ENCODE results near the gene SEMA4G. TPM values are rescaled to one million over a fixed set of nuclear protein-coding genes. Genes with fewer than 3 reads are reported as not detected.

Gene SEMA4G, protein sequence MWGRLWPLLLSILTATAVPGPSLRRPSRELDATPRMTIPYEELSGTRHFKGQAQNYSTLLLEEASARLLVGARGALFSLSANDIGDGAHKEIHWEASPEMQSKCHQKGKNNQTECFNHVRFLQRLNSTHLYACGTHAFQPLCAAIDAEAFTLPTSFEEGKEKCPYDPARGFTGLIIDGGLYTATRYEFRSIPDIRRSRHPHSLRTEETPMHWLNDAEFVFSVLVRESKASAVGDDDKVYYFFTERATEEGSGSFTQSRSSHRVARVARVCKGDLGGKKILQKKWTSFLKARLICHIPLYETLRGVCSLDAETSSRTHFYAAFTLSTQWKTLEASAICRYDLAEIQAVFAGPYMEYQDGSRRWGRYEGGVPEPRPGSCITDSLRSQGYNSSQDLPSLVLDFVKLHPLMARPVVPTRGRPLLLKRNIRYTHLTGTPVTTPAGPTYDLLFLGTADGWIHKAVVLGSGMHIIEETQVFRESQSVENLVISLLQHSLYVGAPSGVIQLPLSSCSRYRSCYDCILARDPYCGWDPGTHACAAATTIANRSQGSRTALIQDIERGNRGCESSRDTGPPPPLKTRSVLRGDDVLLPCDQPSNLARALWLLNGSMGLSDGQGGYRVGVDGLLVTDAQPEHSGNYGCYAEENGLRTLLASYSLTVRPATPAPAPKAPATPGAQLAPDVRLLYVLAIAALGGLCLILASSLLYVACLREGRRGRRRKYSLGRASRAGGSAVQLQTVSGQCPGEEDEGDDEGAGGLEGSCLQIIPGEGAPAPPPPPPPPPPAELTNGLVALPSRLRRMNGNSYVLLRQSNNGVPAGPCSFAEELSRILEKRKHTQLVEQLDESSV
- 100 to 1,000 TPM in 3 of 4 donors, 10 to 100 TPM in 1; 16.5 to 233 (median 185) TPM for total RNA-seq

DNA sequence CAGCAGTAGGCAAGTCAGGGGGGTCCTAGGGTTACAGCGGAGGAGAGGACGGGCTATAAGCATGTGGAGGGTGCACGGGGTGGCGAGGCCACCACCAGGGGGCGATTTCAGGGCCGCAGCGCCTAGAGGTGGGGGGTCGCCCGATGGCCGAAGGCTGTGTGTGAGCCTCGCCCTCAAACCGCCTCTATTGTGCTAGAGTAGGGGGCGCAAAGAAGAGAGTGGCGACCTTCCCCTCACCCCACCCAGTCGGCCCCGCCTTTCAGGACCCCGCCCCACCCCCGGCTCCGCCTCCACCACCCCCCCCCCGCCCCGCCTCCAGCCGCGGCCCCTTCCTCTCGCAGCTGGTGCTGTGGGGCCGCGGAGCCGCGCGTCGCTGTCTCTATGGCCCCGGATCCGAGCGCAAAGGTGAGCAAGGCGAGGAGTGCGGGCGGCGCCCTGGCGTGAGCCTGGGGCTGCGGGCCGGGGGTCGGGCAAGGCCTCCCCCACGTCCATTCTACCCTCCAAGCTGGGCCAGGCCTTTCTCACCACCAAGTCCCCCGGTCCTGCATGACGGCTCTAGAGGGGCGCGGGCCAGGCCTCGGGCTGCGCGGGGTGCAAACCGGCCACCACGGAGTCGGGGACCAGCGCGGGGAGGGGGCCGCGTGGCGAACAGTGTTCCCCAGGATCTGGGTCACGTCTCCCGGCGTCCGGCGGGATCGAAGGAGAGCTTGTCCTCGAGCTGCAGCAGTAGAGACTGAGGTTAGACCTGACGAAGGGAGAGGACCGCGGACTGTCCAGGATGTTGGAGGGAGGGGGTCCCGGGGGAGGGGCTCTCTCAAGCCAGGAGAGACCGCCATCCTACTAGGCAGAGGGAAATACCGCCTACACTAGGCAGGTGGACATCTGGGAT is at the start of gene SEMA4G:
Gene SEMA4G (plus strand): TSS at position 318 of the 889 bp plus-strand sequence. CDS start 3,409 bp downstream, outside the sequence.
- Histone ChIP-seq H3K36me3 (peaks cover 0 to 15% (median 0%) of the 10 kb centered on the region in 3 donors), H3K9me3 (no peaks in the 10 kb centered on the region), H3K4me3 (peak within 1 kb of the TSS; percentile 41 to 78 (median 66)), H3K27ac (peak within 1 kb of the TSS; percentile 26 to 91 (median 86)), H3K4me1 (peaks cover 0 to 22% (median 7%) of the 10 kb centered on the region in 4 donors), H3K27me3 (no peaks in the 10 kb centered on the region)
- TF ChIP-seq POLR2A (IDR thresholded peaks at IDR 0.05) = peak in 1 of 2 donors; percentile 13
- TF ChIP-seq, protein P1, sequence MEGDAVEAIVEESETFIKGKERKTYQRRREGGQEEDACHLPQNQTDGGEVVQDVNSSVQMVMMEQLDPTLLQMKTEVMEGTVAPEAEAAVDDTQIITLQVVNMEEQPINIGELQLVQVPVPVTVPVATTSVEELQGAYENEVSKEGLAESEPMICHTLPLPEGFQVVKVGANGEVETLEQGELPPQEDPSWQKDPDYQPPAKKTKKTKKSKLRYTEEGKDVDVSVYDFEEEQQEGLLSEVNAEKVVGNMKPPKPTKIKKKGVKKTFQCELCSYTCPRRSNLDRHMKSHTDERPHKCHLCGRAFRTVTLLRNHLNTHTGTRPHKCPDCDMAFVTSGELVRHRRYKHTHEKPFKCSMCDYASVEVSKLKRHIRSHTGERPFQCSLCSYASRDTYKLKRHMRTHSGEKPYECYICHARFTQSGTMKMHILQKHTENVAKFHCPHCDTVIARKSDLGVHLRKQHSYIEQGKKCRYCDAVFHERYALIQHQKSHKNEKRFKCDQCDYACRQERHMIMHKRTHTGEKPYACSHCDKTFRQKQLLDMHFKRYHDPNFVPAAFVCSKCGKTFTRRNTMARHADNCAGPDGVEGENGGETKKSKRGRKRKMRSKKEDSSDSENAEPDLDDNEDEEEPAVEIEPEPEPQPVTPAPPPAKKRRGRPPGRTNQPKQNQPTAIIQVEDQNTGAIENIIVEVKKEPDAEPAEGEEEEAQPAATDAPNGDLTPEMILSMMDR (IDR thresholded peaks at IDR 0.05) = peak in 5 of 6 experiments; percentile 51 to 77 (median 73)
- peak; percentile 42 to 79 (median 74) for DNase-seq

DNA sequence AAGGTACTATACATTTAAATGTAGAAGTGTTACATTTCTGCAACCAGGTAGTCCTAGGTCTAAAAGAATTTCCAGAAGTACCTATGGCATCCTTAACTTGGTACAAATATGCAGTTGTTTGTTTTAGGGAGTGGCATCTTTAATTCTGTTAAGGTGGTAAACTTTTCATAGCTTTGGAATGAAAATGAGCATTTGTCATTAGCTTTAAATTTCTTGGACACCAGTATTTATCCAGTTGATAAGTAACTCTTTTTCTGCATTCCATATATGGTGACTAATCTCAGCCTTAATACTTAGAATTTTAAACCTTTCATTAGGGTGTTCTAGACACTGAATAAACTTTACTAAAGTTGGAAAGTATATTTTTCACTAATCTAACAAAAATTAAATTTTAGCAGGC is 45.7 kb upstream of the SEMA4G start:
- DNase-seq = no peak
- no peak for TF ChIP-seq POLR2A (IDR thresholded peaks at IDR 0.05)
- TF ChIP-seq, protein P1 (IDR thresholded peaks at IDR 0.05) = no peak
- no peak overlapping the region for H3K4me3 ChIP-seq
- no peaks in the 10 kb centered on the region for H3K4me1 ChIP-seq
- H3K36me3 ChIP-seq = peaks cover 0 to 95% (median 0%) of the 10 kb centered on the region in 3 donors
- H3K27ac ChIP-seq = no peak overlapping the region
- no peaks in the 10 kb centered on the region for H3K9me3 ChIP-seq
- H3K27me3 ChIP-seq = no peaks in the 10 kb centered on the region

DNA sequence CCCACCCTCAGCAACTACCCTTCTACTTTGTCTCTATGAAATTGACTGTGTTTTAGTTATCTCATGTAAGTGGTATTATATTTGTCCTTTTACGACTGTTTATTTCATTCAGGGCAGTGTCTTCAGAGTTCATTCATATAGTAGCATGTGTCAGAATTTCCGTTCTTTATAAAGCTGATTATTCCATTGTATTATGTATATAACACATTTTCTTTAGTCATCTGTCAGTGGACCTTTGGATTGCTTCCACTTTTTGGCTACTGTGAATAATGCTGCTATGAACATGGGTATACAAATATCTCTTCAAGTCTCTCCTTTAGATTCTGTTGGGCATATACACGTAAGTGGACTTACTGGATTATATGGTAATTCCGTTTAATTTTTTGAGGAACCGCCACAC is 42.0 kb upstream of the SEMA4G start:
- no peak for DNase-seq
- no peak overlapping the region for H3K27ac ChIP-seq
- H3K36me3 ChIP-seq = peaks cover 0 to 96% (median 2%) of the 10 kb centered on the region in 3 donors
- H3K27me3 ChIP-seq = no peaks in the 10 kb centered on the region
- H3K4me3 ChIP-seq = no peak overlapping the region
- H3K4me1 ChIP-seq = no peaks in the 10 kb centered on the region
- TF ChIP-seq, protein P1 (IDR thresholded peaks at IDR 0.05) = no peak
- no peaks in the 10 kb centered on the region for H3K9me3 ChIP-seq

DNA sequence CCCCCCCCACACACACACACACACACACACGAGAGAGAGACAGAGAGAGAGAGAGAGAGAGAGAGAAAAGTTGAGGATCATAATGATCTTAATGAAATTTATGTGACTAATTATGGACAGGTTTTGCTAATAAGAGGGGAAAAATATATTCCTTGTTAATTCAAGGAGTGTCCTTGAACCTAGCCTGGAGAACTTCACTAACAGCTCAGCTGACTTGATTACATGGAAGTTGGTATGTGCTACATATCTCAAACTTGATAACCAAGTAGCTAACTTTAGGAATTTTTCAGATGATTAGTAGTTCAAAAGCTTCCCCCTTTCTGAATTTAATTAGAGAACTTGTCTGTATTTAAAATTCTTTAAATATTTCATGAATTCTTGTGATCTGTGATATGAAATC is 41.3 kb upstream of the SEMA4G start:
- H3K36me3 ChIP-seq = peaks cover 0 to 96% (median 2%) of the 10 kb centered on the region in 3 donors
- no peaks in the 10 kb centered on the region for H3K9me3 ChIP-seq
- H3K4me1 ChIP-seq = no peaks in the 10 kb centered on the region

More for the DNA sequence above, 41.3 kb upstream of the SEMA4G start:
- Histone ChIP-seq H3K27me3 (no peaks in the 10 kb centered on the region), H3K27ac (no peak overlapping the region), H3K4me3 (no peak overlapping the region)
- no peak for DNase-seq
- TF ChIP-seq, protein P1 (IDR thresholded peaks at IDR 0.05) = no peak
- TF ChIP-seq POLR2A (IDR thresholded peaks at IDR 0.05) = no peak
